Brain microvascular endothelial cell (primary cell): ENCODE measurements around the gene HELLS.

Source experiments
- DNase-seq: peaks from one replicate; pipeline ENCODE4 v3.0.0-alpha.2; 2020
- H3K27ac ChIP-seq: fragments of 250-450 bp; sonication (Bioruptor Pico); 2 replicates; pipeline ENCODE4 v1.5.1; 2020; ENCODE audit warnings: mild to moderate bottlenecking, moderate library complexity
- H3K27me3 ChIP-seq: fragments of 250-450 bp; sonication (Bioruptor Pico); replicated peaks from 2 replicates; pipeline ENCODE4 v1.5.1; 2020; ENCODE audit warnings: mild to moderate bottlenecking
- H3K36me3 ChIP-seq: fragments of 250-450 bp; sonication (Bioruptor Pico); replicated peaks from 2 replicates; pipeline ENCODE4 v1.5.1; 2020; ENCODE audit warnings: mild to moderate bottlenecking
- H3K4me3 ChIP-seq: 2 replicates; pipeline ENCODE4 v1.5.1; 2011; ENCODE audit warnings: low read depth, mild to moderate bottlenecking, control low read depth, low read length, moderate library complexity
- in situ Hi-C: cut with HindIII; loops from 2 replicates; pipeline ENCODE4 v1.10.0; 2017; ENCODE audit warnings: low sequenced_read_pairs, low pct_ligation_motif_present
- TF ChIP-seq, protein P1 (sequence below): IDR thresholded peaks from 2 replicates; pipeline ENCODE4 v1.5.1; 2011; ENCODE audit warnings: low read depth, mild to moderate bottlenecking, moderate library complexity, low read length, control low read depth, inconsistent platforms; ENCODE audit errors: missing control alignments

Gene HELLS

DNA sequence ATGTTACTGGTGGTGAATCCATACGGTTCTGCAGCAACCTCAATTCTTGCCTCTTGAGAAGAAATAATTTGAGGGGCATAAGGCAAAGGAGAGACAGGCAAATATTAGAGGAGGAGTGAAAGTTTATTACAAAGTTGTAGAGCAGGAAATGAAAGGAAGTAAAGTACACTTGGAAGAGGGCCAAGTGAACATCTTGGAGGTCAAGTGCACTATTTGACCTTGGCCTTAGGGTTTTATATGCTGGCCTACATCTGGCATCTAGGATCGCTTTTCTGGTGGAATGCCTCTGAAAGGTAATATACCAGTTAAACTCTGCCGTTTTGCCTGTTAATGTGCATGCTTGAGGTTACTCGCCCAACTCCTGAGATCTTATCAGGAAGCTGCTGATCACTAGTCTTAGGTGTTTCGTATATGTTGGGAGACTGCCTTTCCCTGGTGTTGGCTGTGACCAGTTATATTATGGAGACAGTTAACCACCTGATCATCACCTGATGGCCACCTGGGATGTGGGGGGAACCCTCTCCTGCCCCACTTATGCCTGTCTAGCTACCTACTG is 71.9 kb downstream of the HELLS start:
- H3K4me3 ChIP-seq: no peak overlapping the region
- in situ Hi-C loops: no loop called here
- TF ChIP-seq, protein P1, sequence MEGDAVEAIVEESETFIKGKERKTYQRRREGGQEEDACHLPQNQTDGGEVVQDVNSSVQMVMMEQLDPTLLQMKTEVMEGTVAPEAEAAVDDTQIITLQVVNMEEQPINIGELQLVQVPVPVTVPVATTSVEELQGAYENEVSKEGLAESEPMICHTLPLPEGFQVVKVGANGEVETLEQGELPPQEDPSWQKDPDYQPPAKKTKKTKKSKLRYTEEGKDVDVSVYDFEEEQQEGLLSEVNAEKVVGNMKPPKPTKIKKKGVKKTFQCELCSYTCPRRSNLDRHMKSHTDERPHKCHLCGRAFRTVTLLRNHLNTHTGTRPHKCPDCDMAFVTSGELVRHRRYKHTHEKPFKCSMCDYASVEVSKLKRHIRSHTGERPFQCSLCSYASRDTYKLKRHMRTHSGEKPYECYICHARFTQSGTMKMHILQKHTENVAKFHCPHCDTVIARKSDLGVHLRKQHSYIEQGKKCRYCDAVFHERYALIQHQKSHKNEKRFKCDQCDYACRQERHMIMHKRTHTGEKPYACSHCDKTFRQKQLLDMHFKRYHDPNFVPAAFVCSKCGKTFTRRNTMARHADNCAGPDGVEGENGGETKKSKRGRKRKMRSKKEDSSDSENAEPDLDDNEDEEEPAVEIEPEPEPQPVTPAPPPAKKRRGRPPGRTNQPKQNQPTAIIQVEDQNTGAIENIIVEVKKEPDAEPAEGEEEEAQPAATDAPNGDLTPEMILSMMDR: no peak
- H3K36me3 ChIP-seq: no peaks in the 10 kb centered on the region
- no peaks in the 10 kb centered on the region for H3K27me3 ChIP-seq
- no peak for DNase-seq
- no peak overlapping the region for H3K27ac ChIP-seq

DNA sequence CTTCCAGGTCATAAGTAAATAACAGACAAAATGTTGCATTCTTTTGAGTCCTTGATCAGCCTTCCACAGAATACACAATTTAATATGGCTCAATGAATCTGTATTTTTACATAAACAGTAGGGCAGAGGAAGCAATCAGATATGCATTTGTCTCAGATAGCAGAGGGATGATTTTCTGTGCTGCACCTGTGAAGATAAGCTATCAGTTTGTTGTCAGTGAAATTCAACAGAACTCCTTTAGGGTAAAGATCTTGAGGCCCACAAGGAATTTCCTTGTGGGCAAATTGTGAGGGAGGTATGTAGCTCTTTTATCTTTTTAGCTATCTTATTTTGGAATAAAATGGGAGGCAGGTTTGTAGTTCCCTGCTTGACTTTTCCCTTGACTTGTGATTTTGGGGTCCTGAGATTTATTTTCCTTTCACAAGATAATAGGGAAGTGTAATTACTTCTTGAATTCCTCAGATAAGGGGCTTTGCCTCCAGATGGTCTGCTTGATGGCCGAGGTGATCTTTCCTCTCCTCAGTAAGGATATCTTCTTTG is 77.1 kb downstream of the HELLS start:
- TF ChIP-seq, protein P1: no peak
- no peak overlapping the region for H3K27ac ChIP-seq
- no peak for DNase-seq
- H3K36me3 ChIP-seq: no peaks in the 10 kb centered on the region
- H3K4me3 ChIP-seq: no peak overlapping the region
- H3K27me3 ChIP-seq: no peaks in the 10 kb centered on the region
- in situ Hi-C loops: no loop called here

DNA sequence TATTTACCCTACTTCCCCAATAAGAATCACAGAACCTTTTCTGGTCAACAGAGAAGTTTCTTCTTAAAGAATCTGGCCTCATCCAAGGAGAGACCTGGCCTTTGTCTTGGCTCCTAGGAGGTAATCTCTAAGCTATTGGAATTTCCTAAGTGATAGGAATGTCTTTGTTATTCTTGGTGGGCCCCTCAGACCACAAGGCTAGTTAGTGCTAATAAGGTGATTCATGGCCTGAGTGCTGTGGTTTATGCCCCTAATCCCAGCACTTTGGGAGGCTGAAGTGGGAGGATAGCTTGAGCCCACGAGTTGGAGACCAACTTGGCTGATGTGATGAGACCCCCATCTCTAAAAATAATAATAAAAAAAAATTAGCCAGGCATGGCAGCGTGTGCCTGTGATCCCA is 78.0 kb downstream of the HELLS start:
- in situ Hi-C loops: no loop called here
- H3K4me3 ChIP-seq: no peak overlapping the region
- H3K27me3 ChIP-seq: no peaks in the 10 kb centered on the region
- peak; percentile 1 for DNase-seq
- no peak overlapping the region for H3K27ac ChIP-seq
- TF ChIP-seq, protein P1: no peak
- H3K36me3 ChIP-seq: no peaks in the 10 kb centered on the region

DNA sequence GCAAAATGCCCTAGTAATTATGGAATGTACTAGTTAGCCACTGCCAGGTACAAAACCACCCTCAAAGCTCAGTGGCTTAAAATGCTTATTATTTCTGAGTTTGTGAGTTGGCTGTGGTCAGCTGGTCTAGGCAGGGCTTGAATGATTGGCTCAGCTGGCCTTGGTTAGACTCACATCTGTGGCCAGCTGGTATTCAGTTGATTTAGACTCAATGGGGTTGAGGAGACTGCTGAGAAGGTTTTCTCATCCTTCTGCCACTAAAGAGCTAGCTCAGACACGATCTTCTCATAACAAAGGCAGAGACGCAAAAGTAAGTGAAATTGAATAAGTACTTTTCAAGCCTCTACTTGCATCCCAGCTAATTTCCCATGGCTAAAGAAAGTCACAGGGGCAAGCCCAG is 80.9 kb downstream of the HELLS start:
- Histone ChIP-seq H3K36me3 (no peaks in the 10 kb centered on the region), H3K4me3 (no peak overlapping the region), H3K27ac (no peak overlapping the region), H3K27me3 (no peaks in the 10 kb centered on the region)
- TF ChIP-seq, protein P1: no peak
- in situ Hi-C loops: no loop called here
- no peak for DNase-seq

DNA sequence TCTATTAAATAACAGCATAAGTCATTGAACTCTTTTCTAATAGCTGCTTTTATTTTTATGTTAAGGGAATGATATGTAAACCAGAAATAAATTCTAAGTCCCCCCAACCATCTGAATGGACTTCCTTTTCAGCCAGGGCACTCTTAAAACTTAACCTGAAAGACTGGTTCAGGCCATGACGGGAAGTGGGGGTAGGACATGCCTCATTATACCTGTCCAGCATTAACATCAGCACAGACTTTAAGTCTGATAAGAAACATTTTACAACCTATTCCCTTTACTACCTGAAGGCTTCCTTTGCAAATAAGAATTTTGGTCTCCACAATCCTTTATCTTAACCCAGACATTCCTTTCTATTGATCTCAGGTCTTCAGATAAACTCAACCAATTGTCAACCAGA is 81.9 kb downstream of the HELLS start:
- DNase-seq: no peak
- TF ChIP-seq, protein P1: no peak
- Histone ChIP-seq H3K27ac (no peak overlapping the region), H3K36me3 (no peaks in the 10 kb centered on the region), H3K27me3 (no peaks in the 10 kb centered on the region), H3K4me3 (no peak overlapping the region)
- in situ Hi-C loops: no loop called here
